Gastrocnemius medialis (tissue), 4 donors: ENCODE data around the gene CMTR2.

Experiments used
- CTCF ChIP-seq, 5 experiments: fragments of 450-650 bp in 3 of 5; fragments of 200-600 bp in 2 of 5; sonication (generic) in 2 of 5; IDR thresholded peaks in 4 of 5; conservative IDR thresholded peaks in 1 of 5; 1 replicate in 4 of 5; 2 replicates in 1 of 5; pipeline ENCODE4 v1.5.1; 2016 to 2019; ENCODE audit warnings: antibody characterized with exemption in 5 of 5, mild to moderate bottlenecking in 3 of 5, moderate library complexity in 3 of 5
- POLR2A ChIP-seq, 2 donors: fragments of 450-650 bp; IDR thresholded peaks; one replicate each; pipeline ENCODE4 v1.6.1; 2017; ENCODE audit warnings: antibody characterized with exemption in 2 of 2, mild to moderate bottlenecking in 2 of 2, moderate library complexity in 2 of 2

- TF ChIP-seq CTCF (IDR thresholded peaks at IDR 0.05 in 4 of 5, conservative IDR thresholded peaks at IDR 0.05 in 1 of 5) (no peak), POLR2A (IDR thresholded peaks at IDR 0.05) (no peak)
These were observed 38.9 kb upstream of the CMTR2 start for GRCh38 chr16:71328151-71328550.
